KOPT-K1 (cell line): Measurements from ENCODE around the gene SMOC1.

Experiments used
- H3K27ac ChIP-seq: fragments of 200-600 bp; sonication (generic); 2 replicates; pipeline ENCODE4 v1.5.1; 2016; ENCODE audit warnings: antibody characterized with exemption, mild to moderate bottlenecking, low read depth, low read length; ENCODE audit not compliant: poor library complexity, severe bottlenecking
- H3K36me3 ChIP-seq: fragments of 200-600 bp; sonication (generic); 2 replicates; pipeline ENCODE4 v1.5.1; 2017; ENCODE audit warnings: antibody characterized with exemption, mild to moderate bottlenecking, low read length, moderate library complexity; ENCODE audit not compliant: insufficient read depth
- H3K9me3 ChIP-seq: fragments of 200-600 bp; sonication (generic); 2 replicates; pipeline ENCODE4 v1.5.1; 2017; ENCODE audit warnings: antibody characterized with exemption, low read length, mild to moderate bottlenecking; ENCODE audit not compliant: insufficient read depth, poor library complexity, severe bottlenecking

The SMOC1 gene

DNA sequence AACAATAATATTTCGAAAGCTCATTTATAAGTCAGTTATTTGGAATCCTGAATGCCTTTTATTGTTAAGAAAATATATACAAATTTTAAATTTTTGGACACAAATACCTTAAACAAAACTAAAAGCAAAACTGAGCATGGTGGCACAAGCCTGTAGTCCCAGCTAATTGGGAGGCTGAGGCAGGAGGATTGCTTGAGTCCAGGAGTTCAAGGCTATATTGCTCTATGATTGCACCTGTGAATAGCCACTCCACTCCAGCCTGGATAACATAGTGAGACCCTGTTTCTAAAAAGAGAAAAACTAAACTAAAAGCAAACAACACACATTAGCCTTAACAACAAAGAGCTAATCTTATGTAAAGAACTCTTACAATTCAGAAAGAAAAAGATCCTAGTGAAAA is 78.8 kb downstream of the SMOC1 start:
- Histone ChIP-seq H3K9me3 (no peaks in the 10 kb centered on the region), H3K27ac (no peak overlapping the region), H3K36me3 (no peaks in the 10 kb centered on the region)

GRCh38 chr14:69959136-69959535 is 79.9 kb downstream of the SMOC1 start:
- Histone ChIP-seq H3K27ac (no peak overlapping the region), H3K9me3 (no peaks in the 10 kb centered on the region), H3K36me3 (no peaks in the 10 kb centered on the region)

GRCh38 chr14:69960296-69960695 is 81.1 kb downstream of the SMOC1 start:
- Histone ChIP-seq H3K9me3 (no peaks in the 10 kb centered on the region), H3K27ac (no peak overlapping the region), H3K36me3 (no peaks in the 10 kb centered on the region)

GRCh38 chr14:69963966-69964365 is 84.8 kb downstream of the SMOC1 start:
- no peaks in the 10 kb centered on the region for H3K36me3 ChIP-seq
- no peak overlapping the region for H3K27ac ChIP-seq
- H3K9me3 ChIP-seq, result no peaks in the 10 kb centered on the region

GRCh38 chr14:69964841-69965240 is 85.6 kb downstream of the SMOC1 start:
- H3K27ac ChIP-seq, result no peak overlapping the region
- no peaks in the 10 kb centered on the region for H3K9me3 ChIP-seq
- H3K36me3 ChIP-seq, result no peaks in the 10 kb centered on the region

DNA sequence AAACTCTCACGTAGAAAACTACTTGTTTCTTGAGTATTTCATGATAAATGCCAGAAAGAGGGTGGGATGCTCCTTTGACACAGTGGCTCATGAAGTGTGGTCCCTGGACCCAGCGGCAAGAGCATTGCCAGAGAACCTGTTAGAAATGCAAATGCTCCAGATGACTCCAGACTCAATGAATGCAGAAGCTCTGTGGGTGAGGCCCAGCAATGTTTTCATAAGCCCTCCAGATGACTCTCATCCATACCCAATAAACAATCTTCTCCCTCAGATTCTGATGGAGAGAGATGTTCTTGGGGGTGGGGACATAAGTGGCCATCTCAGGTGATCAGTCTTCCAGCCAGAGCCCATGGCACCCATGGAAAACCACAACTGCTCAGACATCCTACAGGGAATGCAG is 88.9 kb downstream of the SMOC1 start:
- Histone ChIP-seq H3K9me3 (no peaks in the 10 kb centered on the region), H3K27ac (no peak overlapping the region), H3K36me3 (no peaks in the 10 kb centered on the region)

DNA sequence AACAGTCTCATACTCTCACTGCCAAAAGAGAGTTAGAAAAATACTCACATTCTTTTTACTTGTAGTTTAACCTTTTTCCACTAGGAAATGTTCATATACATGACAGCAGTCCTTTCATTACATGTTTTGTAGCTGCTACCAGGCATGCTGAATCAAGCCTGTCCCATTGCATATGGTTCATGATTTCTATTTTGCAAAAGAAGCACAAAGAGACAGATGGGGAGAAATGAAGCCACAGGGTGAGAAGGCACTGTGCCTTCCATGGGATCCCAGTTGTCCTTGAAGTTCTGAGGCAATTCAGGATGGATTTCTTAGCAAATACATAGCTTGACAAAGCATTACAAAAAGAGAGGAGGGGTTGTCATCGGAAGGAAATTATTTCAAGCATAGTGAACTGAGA is 89.5 kb downstream of the SMOC1 start:
- no peak overlapping the region for H3K27ac ChIP-seq
- H3K9me3 ChIP-seq, result peaks cover 2% of the 10 kb centered on the region
- H3K36me3 ChIP-seq, result no peaks in the 10 kb centered on the region

DNA sequence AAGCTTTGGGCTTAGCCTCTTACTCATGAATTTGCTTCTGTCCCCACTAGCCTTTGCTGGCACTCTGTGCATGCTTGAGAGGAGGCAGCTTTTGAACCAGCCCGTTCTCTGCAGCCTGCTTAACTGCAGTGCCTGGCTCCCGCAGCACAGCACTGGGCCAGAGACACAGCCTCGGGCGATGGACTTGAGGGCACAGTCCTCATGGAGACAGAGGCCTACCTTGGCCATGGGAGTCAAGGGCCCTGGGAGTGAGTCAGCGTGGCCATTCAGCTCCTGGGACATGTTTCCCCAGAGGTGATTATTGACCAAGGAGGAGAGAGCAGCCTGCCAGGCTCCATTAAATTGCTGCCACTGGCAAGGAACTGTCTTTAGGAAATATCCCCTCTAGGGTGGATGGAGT is 93.5 kb downstream of the SMOC1 start:
- H3K27ac ChIP-seq, result no peak overlapping the region
- H3K9me3 ChIP-seq, result peaks cover 4% of the 10 kb centered on the region

DNA sequence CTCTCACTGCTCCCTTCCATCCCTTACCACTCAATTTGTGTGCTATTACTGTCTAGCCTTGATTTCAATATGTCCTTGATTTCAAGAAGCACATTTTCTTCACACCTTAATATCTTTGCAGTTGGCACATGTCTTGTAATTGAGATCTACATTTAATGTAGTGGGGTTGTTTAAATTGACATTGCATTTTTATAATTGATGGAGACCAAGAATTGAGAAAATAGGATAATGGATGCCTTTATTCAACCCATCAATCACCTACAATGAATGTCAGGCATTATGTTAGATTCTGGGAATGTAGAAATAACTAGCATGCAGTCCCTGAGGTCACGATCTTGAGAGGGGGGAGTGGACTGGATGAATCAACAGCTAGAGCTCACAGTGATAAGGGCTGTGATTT is 94.6 kb downstream of the SMOC1 start:
- Histone ChIP-seq H3K36me3 (no peaks in the 10 kb centered on the region), H3K9me3 (peaks cover 4% of the 10 kb centered on the region), H3K27ac (no peak overlapping the region)

More for the DNA sequence above, 93.5 kb downstream of the SMOC1 start:
- H3K36me3 ChIP-seq, result no peaks in the 10 kb centered on the region

DNA sequence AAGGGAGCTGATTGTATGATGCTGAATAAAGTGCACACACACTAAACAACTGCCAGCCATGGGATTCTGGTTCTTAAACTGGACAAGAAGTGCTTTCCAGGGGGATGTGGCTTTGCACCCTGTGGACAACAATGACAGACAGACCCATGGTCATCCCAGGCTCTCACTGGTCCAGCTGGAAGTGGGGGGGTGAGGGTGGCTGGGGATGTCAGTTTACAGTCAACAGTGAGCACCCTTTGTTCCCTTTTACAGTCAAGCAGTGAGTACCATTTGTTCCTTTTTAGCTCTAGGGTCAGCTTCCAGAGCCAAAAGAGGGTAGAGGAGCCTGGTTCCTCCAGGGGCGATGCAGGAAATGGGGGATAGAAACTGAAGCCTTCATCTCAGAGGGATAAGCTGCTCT is 100.7 kb downstream of the SMOC1 start:
- no peaks in the 10 kb centered on the region for H3K9me3 ChIP-seq
- no peak overlapping the region for H3K27ac ChIP-seq
- H3K36me3 ChIP-seq, result no peaks in the 10 kb centered on the region

- no peaks in the 10 kb centered on the region for H3K36me3 ChIP-seq
- H3K27ac ChIP-seq, result no peak overlapping the region
- H3K9me3 ChIP-seq, result no peaks in the 10 kb centered on the region
Measured at GRCh38 chr14:69980457-69981425, 101.5 kb downstream of the SMOC1 start.

DNA sequence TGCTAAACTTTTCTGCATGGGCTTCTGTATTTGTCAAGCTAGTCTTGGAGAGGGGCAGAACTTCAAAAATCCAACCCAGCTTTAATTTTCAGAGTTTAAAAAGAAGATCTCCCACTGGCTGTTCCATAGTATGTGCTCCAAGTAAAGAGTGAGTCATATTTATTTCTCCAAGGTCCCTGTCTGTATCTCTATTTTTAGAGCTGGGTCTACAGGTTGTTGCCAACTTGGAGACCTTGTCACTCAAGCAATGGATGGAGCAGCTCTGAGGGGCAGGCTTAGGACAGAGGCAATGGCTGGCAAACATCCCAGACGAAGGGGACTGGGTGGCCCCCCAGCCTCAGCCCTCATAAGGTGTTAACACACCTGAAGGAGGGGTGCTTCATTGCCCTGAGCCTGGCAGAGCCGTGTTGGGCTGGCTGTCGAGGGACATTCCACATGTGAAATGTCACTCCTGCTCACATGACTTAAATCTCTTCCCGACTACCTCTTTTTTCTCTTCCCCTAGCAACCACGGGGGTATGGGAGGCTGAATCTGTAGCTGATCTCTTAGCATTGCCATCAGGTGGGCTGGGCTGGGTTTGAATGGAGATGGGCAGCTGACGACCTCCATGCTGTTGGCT is 103.1 kb downstream of the SMOC1 start:
- no peaks in the 10 kb centered on the region for H3K36me3 ChIP-seq
- no peak overlapping the region for H3K27ac ChIP-seq
- no peaks in the 10 kb centered on the region for H3K9me3 ChIP-seq

DNA sequence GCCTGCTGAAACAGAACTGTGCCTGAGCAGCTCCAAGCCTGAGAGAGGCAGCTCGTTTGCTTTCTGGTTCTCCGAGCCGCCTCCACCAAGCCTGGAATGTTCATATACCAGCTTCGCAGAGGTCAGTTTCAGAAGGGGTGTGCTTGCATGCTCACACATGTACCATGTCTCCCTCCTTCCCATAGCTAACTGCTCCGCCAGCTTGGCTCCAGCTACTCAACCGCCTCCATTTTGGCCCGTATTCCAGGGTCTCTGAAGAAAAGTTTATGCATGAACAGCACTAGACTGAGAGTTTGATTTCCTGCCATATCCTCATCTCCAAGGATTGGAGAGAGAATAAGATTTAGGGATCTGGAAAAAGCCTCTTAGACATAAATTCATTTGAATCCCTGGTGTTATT is 103.7 kb downstream of the SMOC1 start:
- H3K36me3 ChIP-seq, result no peaks in the 10 kb centered on the region
- H3K9me3 ChIP-seq, result no peaks in the 10 kb centered on the region
- H3K27ac ChIP-seq, result no peak overlapping the region

- Histone ChIP-seq H3K36me3 (no peaks in the 10 kb centered on the region), H3K9me3 (no peaks in the 10 kb centered on the region), H3K27ac (no peak overlapping the region)
Measured at GRCh38 chr14:69983317-69983716, 104.1 kb downstream of the SMOC1 start.

- Histone ChIP-seq H3K27ac (no peak overlapping the region), H3K9me3 (peaks cover 5% of the 10 kb centered on the region), H3K36me3 (no peaks in the 10 kb centered on the region)
Measured at GRCh38 chr14:69985463-69985862, 106.2 kb downstream of the SMOC1 start.

DNA sequence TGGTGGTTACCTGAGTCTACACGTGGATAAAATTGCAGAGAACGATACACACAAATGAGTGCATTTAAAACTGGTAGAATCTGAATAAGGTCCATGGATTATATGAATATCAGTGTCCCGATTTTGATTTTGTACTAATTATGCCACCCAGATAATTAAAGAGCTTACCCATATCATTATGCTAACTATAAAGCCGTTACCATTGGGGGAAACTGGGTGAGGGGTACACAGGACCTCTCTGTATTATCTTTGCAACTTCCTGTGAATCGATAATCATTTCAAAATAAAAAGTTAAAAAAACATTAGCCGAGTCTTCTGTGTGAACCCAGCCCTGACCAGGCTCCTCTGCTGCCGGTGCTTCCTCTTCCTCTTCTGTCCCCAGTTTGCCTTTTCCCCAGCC is 107.1 kb downstream of the SMOC1 start:
- Histone ChIP-seq H3K9me3 (peaks cover 5% of the 10 kb centered on the region), H3K36me3 (no peaks in the 10 kb centered on the region), H3K27ac (no peak overlapping the region)
